ENCODE data around the gene ZCCHC14. TPM values are rescaled to one million over a fixed set of nuclear protein-coding genes. Genes with fewer than 3 reads are reported as not detected.
"Not testable (repeated sequence)": the region's sequence is repeated elsewhere in the genome, so short reads cannot be mapped to it uniquely, and the experiment has no call there.

The ZCCHC14 gene
- polyA plus RNA-seq, 1 experiment = 2.7 TPM

- Histone ChIP-seq H3K4me3 (ENCODE audit: low read depth, low read length) (no peak overlapping the region), H3K36me3 (ENCODE audit: control insufficient read depth, insufficient read depth, low read length) (peaks cover 4% of the 10 kb centered on the region; the same call in 1 of the 2 replicates), H3K27me3 (ENCODE audit: control insufficient read depth, insufficient read depth, low read length) (no peaks in the 10 kb centered on the region)
- DNase-seq (ENCODE audit: low read depth) = no peak
- ChIA-PET POLR2A (no interaction called here), CTCF (interaction anchor here (1.0 kb wide), 1 partner anchor 10 kb away, joined by 3 read pairs; no protein-coding TSS in a partner anchor)
- no peak for TF ChIP-seq CTCF (IDR thresholded peaks at IDR 0.05; ENCODE audit: insufficient read depth, low read depth, low read length)
These were observed 125.9 kb downstream of the ZCCHC14 start for GRCh38 chr16:87366930-87367329.

DNA sequence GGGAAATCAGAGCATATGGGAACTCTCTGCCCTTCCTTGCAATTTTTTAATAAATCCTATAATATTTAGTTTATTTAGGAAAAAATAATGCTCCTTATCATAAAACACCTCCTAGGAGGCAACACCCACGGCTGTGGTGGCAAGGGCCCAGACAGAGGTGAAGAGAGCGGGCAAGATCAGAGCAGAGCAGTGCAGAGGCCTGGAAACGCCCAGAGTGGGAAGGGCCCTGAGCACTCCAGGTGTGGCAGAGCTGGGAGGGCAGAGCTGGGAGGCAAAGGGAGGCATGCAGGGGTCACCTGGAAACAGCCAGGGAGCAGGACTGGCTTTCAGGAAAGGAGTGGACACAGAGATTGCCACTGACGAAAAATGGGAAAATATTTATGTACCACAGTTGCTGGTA lies 126.5 kb downstream of the ZCCHC14 start:
- no peak for DNase-seq (ENCODE audit: low read depth)
- TF ChIP-seq CTCF (IDR thresholded peaks at IDR 0.05; ENCODE audit: insufficient read depth, low read depth, low read length) = no peak
- H3K4me3 ChIP-seq (ENCODE audit: low read depth, low read length) = no peak overlapping the region
- H3K36me3 ChIP-seq (ENCODE audit: control insufficient read depth, insufficient read depth, low read length) = peaks cover 8% of the 10 kb centered on the region
- ChIA-PET CTCF (no interaction called here), POLR2A (no interaction called here)
- no peaks in the 10 kb centered on the region for H3K27me3 ChIP-seq (ENCODE audit: control insufficient read depth, insufficient read depth, low read length)

GRCh38 chr16:87365021-87365713 lies 127.7 kb downstream of the ZCCHC14 start:
- DNase-seq (ENCODE audit: low read depth) = no peak
- Histone ChIP-seq H3K27me3 (ENCODE audit: control insufficient read depth, insufficient read depth, low read length) (no peaks in the 10 kb centered on the region), H3K36me3 (ENCODE audit: control insufficient read depth, insufficient read depth, low read length) (peaks cover 11% of the 10 kb centered on the region), H3K4me3 (ENCODE audit: low read depth, low read length) (no peak overlapping the region)
- no peak for TF ChIP-seq CTCF (IDR thresholded peaks at IDR 0.05; ENCODE audit: insufficient read depth, low read depth, low read length)
- ChIA-PET CTCF (interaction anchor here (1.0 to 1.6 kb wide), 2 partner anchors 9 to 23 kb away, joined by 3 read pairs; no protein-coding TSS in a partner anchor), POLR2A (no interaction called here)

- POLR2A ChIA-PET = no interaction called here
- CTCF ChIA-PET = interaction anchor here (0.7 to 1.6 kb wide), 3 partner anchors 10 to 19 kb away, joined by 3 to 6 read pairs (median 3); partner anchors contain the start of gene FBXO31
These were observed 128.9 kb downstream of the ZCCHC14 start for GRCh38 chr16:87363771-87364455.

DNA sequence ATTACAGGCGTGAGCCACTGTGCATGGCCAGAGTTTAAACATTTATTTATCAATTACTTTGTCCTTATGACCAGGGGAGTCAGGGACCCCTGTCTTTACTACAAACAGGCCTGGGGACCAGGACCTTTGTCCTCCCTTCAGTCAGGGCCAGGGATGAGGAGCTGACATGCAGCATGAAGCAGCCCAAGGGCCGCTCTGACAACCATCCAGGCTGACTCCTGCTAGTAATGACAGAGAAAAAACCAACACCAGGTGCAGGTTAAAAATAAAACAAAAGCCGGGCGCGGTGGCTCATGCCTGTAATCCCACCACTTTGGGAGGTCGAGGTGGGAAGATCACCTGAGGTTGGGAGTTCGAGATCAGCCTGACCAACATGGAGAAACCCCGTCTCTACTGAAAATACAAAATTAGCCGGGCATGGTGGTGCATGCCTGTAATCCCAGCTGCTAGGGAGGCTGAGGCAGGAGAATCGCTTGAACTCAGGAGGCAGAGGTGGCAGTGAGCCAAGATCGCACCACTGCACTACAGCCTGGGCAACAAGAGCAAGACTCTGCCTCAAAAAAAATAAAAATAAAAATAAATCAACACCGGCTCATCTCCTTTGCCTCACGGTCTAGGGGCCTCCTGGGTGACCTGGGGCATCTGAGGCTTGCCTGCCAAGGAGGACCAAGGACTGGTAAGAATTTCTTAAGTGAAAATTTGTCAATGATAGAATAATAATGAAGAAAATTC lies 129.8 kb downstream of the ZCCHC14 start:
- H3K27me3 ChIP-seq (ENCODE audit: control insufficient read depth, insufficient read depth, low read length); POLR2A ChIA-PET; DNase-seq (ENCODE audit: low read depth); H3K4me3 ChIP-seq (ENCODE audit: low read depth, low read length): not testable (repeated sequence)
- CTCF ChIA-PET = interaction anchor here (0.6 to 1.1 kb wide), 2 partner anchors 20 to 291 kb away, joined by 3 to 6 read pairs; partner anchors contain the start of gene FBXO31
- H3K36me3 ChIP-seq (ENCODE audit: control insufficient read depth, insufficient read depth, low read length) = peaks cover 23% of the 10 kb centered on the region

More at GRCh38 chr16:87363771-87364455, 128.9 kb downstream of the ZCCHC14 start:
- DNase-seq (ENCODE audit: low read depth) = no peak
- Histone ChIP-seq H3K27me3 (ENCODE audit: control insufficient read depth, insufficient read depth, low read length) (no peaks in the 10 kb centered on the region), H3K4me3 (ENCODE audit: low read depth, low read length) (no peak overlapping the region), H3K36me3 (ENCODE audit: control insufficient read depth, insufficient read depth, low read length) (peaks cover 16% of the 10 kb centered on the region)
- no peak for TF ChIP-seq CTCF (IDR thresholded peaks at IDR 0.05; ENCODE audit: insufficient read depth, low read depth, low read length)

Data from BJ (cell line).